ENCODE measurements around the gene BLNK.

The BLNK gene

DNA sequence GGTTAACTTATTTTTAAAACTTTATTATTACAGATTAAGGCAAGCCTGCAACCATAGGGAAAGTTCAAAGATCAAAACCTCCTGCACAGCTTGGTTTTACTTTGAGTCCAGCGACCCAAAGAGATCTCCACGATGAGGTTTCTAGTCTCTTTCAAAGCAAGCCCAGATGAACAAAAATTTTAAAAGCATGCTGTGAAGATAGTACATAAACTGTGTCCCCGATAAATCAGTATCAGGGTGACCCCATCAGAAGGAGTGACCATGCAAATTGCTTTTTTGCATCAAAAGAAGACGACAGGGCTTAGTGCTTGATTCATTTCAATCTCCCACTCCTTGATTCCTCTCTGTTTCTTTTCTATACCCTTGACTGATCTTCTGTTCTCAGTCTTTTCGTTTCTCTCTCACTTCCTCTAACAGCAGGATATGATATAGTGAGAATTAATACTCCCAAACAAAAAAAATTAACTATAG, 16.8 kb upstream of the BLNK start:
- no peak for DNase-seq (ENCODE audit: low read depth)

DNA sequence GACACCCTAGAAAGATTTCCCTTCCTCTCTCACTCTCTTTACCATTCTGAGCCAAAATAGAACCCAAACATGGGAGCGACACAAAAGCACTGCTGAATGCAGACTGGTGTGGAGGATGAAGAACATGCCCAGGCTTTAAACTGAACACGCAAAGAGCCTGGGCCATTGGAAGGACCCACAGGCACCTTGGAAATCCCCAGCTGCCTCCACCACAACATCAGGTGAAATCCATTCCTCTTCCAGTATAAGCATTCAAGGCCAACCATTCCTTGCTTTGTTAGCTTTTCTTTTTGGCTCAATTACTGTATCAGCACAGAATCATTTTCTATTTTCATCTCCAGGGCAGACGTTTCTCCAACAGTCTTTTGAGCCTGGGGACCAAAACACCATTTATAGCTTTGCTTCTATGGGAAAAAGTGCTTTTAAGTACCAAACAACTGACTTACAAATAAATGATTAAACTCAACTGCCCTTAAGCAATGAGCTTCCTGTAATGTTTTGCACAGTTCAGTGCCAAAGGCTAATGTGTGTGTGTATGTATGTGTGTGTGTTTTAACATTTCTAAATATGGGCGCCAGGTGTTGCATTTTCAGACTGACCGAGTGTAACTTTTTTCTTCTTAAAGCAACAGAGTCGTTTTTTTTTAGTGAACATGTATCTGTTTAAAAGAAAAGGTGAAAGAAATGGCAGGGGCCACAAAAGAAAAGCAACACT, 16.2 kb upstream of the BLNK start:
- DNase-seq (ENCODE audit: low read depth): no peak

DNA sequence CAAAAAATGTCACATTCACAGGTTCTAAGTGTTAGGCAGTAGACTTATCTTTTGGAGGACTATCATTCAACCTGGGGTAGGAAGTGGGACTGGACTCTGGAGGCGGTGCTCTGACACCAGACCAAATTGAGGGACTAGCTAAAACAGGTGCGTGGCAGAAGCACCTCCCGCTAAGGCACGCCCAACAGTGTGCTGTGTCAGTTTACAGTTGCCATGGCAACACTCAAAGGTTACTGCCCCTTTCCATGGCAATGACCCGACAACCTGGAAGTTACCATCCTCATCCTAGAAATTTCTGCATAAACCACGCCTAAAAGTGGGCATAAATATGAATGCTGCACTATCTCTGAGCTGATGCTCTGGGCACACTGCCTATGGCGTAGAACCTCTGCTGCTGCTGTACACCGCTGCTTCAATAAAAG, 14.0 kb upstream of the BLNK start:
- DNase-seq (ENCODE audit: low read depth): no peak

GRCh38 chr10:96283756-96284155, 12.4 kb upstream of the BLNK start:
- DNase-seq (ENCODE audit: low read depth): no peak

- no peak for DNase-seq (ENCODE audit: low read depth)
These were observed 12.0 kb upstream of the BLNK start for GRCh38 chr10:96283351-96283750.

- DNase-seq (ENCODE audit: low read depth): no peak
These were observed 10.2 kb upstream of the BLNK start for GRCh38 chr10:96281444-96282029.

GRCh38 chr10:96280859-96281258, 9.5 kb upstream of the BLNK start:
- DNase-seq (ENCODE audit: low read depth): no peak

DNA sequence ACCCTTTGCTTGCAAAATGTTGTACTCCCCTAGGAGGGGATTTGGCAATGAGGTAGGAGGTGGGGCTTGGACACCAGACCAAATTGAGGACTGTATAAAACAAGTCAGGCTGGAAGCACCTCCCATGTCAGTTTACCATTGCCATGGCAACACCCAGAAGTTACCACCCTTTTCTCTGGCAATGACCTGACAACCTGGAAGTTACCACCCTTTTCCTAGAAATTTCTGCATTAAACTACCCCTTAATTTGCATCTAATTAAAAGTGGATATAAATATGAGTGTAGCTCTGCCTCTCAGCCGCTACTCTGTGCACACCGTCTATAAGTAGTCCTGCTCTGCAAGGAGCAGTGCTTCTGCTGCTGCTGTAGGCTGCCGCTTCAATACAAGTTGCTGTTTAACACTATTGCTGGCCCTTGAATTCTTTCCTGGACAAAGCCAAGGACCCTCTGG, 7.8 kb upstream of the BLNK start:
- no peak for DNase-seq (ENCODE audit: low read depth)

GRCh38 chr10:96276831-96277230, 5.5 kb upstream of the BLNK start:
- no peak for DNase-seq (ENCODE audit: low read depth)

DNA sequence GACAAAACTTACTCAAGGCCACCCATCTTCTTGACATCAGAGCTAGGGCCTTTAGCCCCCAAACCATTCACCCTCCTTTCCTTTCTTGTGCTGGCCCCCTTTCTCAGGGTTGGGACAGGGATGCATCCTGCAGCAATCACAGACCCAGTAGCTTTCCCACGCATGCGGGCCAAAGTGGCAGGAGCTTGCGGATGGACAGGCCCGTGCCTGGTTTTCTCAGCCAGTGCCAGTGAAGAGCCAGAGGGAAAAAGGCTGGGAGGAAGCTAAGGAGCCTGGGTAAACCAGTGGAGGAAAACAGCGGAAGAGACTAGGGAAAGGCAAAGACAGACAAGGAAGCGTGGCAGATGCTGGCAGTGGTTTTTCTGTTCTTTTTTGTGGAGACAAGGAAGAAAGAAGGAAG, 5.1 kb upstream of the BLNK start:
- DNase-seq (ENCODE audit: low read depth): no peak

DNA sequence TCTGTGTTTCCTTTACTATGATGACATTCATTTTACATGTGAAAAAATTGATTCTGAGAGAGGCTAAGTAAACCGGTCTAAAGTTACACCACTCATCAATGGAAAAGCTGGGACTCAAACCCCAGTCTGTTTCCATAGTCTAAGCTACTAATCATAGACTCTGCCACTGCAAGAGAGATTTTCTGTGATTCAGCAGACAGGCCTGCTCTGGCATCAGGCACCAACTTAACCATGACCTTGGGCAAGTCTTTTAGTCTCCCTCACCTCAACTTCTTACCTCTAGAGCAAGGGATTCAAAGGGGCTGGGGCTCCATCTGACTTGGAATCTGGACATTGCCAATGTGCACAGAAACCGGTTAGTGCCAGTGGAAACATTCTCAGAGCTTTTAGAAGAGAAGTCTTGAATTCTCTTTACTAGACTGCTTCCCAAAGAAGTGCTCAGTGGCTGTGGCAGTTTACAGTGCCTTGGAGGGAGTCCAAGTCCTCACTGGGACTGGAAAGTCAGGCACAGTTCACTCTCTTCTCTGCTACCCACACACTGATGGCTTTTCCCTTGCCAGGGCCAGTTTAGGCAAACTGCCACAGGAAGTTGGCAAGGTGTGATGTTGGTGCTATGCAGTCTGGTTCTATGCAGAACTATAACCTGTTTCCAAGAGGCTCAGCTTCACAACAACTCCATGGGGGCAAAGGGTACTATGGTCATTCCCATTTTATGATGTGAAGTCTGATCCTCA, 4.5 kb upstream of the BLNK start:
- DNase-seq (ENCODE audit: low read depth): no peak

GRCh38 chr10:96272316-96273280, 1.2 kb upstream of the BLNK start:
- no peak for DNase-seq (ENCODE audit: low read depth)

- no peak for DNase-seq (ENCODE audit: low read depth)
These were observed 798 bp downstream of the BLNK start for GRCh38 chr10:96270571-96270970.

DNA sequence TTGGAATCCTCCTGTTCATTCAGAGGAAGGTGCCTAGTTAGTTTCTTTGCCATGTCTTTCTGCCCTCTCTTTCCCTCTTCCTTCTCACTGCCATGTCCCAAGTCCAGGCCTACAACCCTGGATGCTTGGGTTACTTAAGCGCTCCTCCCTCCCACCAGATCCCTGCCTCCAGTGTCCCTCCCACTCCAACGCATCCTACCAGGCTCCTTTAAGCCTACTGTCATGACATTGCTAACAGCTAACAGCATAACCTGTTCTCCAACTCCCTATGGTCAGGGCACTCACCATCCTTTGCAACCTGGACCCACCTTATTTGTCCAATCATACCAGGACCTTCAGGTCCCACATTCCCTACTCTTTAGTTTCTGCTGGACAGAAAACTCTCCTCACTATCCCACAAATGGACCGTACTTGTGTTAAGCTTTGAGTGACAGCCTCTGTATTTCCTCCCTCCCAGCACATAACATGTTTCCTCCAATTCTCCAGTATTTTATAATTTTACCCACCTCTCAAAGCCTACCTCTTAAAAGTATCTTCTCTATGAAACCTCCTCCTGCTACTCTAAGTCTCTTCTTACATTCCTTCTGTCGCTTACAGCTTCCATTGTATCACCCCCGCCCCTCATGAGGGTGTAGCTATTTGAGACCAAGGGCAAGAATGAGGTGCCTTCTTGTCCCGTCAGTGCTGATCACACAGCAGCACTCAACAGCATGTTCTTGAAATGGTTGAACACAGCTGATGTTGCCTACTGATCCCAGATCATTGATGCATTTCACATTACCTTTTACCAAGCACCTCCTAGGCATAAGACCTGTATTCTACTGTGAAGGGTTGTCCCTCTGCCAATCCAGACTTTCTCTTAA, 1.7 kb downstream of the BLNK start:
- DNase-seq (ENCODE audit: low read depth): no peak

GRCh38 chr10:96268341-96268909, 2.9 kb downstream of the BLNK start:
- no peak for DNase-seq (ENCODE audit: low read depth)

- DNase-seq (ENCODE audit: low read depth): no peak
These were observed 4.1 kb downstream of the BLNK start for GRCh38 chr10:96267234-96267705.

GRCh38 chr10:96266118-96266770, 5.1 kb downstream of the BLNK start:
- no peak for DNase-seq (ENCODE audit: low read depth)

DNA sequence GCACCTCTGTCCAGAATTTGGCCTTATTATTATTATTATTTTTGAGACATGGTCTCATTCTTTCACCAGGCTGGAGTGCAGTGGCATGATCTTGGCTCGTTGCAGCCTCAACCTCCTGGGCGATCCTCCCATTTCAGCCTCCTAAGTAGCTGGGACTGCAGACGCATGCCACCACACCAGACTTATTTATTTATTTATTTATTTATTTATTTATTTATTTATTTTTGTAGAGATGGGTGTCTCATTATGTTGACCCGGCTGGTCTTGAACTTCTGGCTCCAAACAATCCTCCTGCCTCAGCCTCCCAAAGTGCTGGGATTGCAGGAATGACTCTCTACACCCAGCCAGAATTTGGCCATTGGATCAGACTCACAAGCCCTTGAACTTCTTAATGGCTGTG, 6.4 kb downstream of the BLNK start:
- no peak for DNase-seq (ENCODE audit: low read depth)

DNA sequence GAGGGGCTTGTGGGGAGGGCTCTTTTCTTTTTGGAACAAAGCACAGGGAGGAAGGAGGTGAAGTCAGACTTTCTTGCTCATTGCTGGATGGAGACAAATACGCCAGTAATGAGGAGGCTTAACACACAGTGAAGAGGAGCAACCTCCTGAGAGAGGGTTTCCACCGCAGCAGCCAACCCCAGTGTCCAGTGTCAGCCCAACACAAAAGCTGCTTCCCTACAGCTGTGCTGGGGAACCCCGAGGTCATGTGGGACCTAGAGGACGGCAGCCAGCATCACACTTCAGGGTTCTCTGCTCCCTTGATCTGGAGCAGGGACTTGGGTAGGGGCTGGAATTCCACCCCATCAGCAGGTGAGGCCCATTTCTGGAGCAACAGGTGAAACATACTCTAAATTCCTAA, 7.7 kb downstream of the BLNK start:
- no peak for DNase-seq (ENCODE audit: low read depth)

DNA sequence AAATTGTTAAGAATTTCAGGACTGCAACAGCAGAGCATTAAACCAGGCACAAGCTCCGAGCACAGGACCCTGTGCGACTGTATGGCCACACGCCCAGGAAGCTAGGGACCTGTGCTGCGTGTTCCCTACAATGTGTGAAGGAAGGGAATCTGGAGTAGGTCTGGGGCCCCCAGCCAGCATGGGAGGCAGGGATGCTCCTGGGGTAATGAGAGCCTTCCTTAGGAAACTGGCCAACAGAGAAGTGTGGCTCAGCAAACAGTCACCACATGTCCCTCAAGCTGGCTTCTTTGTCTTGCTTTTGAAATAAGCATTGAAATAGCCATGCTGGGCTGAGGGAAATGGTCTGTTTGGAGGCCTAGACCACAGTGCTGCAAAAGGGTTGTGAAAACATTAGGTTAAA, 8.2 kb downstream of the BLNK start:
- DNase-seq (ENCODE audit: low read depth): no peak

Measured in T follicular helper cell (primary cell).